Body of pancreas (tissue), 4 donors: Measurements from ENCODE around the gene MYADML2. TPM values are rescaled to one million over a fixed set of nuclear protein-coding genes. Genes with fewer than 3 reads are reported as not detected.

Experiments
- ATAC-seq: fragments of 150-250 bp; one replicate; pipeline ENCODE4 v1.9.1; 2016
- DNase-seq, 4 donors: peaks; one replicate each; pipeline ENCODE4 v3.0.0-alpha.2; 2019
- H3K27ac ChIP-seq, 4 donors: fragments of 200-600 bp; sonication (generic); 1 replicate in 3 of 4; 2 replicates in 1 of 4; pipeline versions ENCODE4 v1.5.1 to v1.6.1; 2016 to 2019; ENCODE audit warnings: mild to moderate bottlenecking in 1 of 4, mixed read lengths in 1 of 4, moderate library complexity in 1 of 4
- H3K27me3 ChIP-seq, 2 donors: fragments of 200-600 bp; sonication (generic); one replicate each; pipeline ENCODE4 v1.6.0; 2016; ENCODE audit warnings: mild to moderate bottlenecking in 1 of 2
- H3K36me3 ChIP-seq, 2 donors: fragments of 200-600 bp; sonication (generic); replicated peaks in 1 of 2; 2 replicates each; pipeline ENCODE4 v1.5.1; 2016; ENCODE audit warnings: low read depth in 2 of 2; ENCODE audit not compliant: insufficient read depth in 1 of 2
- H3K4me1 ChIP-seq: fragments of 200-600 bp; sonication (generic); one replicate; pipeline ENCODE4 v1.6.0; 2016
- H3K4me3 ChIP-seq, 2 donors: fragments of 200-600 bp; sonication (generic); 1 replicate in 1 of 2; 2 replicates in 1 of 2; pipeline ENCODE4 v1.5.1; 2016 to 2019
- H3K9me3 ChIP-seq, 3 donors: fragments of 200-600 bp; sonication (generic); 1 replicate in 2 of 3; 2 replicates in 1 of 3; pipeline ENCODE4 v1.5.1; 2016
- CTCF ChIP-seq, 7 experiments: fragments of 450-650 bp in 4 of 7; fragments of 200-600 bp in 3 of 7; sonication (generic) in 3 of 7; IDR thresholded peaks; one replicate each; pipeline ENCODE4 v1.5.1; 2016 to 2019; ENCODE audit warnings: antibody characterized with exemption in 7 of 7
- POLR2A ChIP-seq, 3 donors: fragments of 450-650 bp; IDR thresholded peaks; one replicate each; pipeline ENCODE4 v1.6.1; 2016; ENCODE audit warnings: antibody characterized with exemption in 3 of 3, mild to moderate bottlenecking in 2 of 3
- WGBS, 2 donors: methylation state at CpG; one replicate each; pipeline ENCODE4 v1.1.5; 2017; 5-methylcytosine and 5-hydroxymethylcytosine counted together
- intact Hi-C: fragments of 100-400 bp; cut with DNase I; formaldehyde crosslinking; loops from one replicate; pipeline ENCODE4 v1.15.1; 2023
- total RNA-seq, 2 donors: library from RNA; depleted of rRNA; stranded (reverse); fragments of >200 nt; gene quantifications; one replicate each; pipeline ENCODE4 v1.1.0, GENCODE V29; 2016

The MYADML2 gene
- total RNA-seq, 2 donors from 2014 or later = not detected

GRCh38 chr17:81931557-81932332 is 15.3 kb downstream of the MYADML2 start:
- ATAC-seq = no peak
- no peak overlapping the region for H3K27ac ChIP-seq
- WGBS, 2 donors = 32 to 56% methylated on average over 7 to 15 of the region's 15 CpGs
- intact Hi-C loops = no loop called here
- H3K9me3 ChIP-seq = no peaks in the 10 kb centered on the region
- H3K4me3 ChIP-seq = no peak overlapping the region
- H3K36me3 ChIP-seq = no peaks in the 10 kb centered on the region
- H3K27me3 ChIP-seq = no peaks in the 10 kb centered on the region
- no peak for TF ChIP-seq POLR2A (IDR thresholded peaks at IDR 0.05)
- TF ChIP-seq CTCF (IDR thresholded peaks at IDR 0.05) = no peak
- peaks cover 33% of the 10 kb centered on the region for H3K4me1 ChIP-seq
- DNase-seq = peak in 1 of 4 donors; percentile 13

GRCh38 chr17:81931189-81931556 is 15.9 kb downstream of the MYADML2 start:
- H3K27me3 ChIP-seq = no peaks in the 10 kb centered on the region
- H3K27ac ChIP-seq = no peak overlapping the region
- H3K4me3 ChIP-seq = no peak overlapping the region
- TF ChIP-seq POLR2A (IDR thresholded peaks at IDR 0.05) (no peak), CTCF (IDR thresholded peaks at IDR 0.05) (no peak)
- peaks cover 29% of the 10 kb centered on the region for H3K4me1 ChIP-seq
- intact Hi-C loops = no loop called here
- DNase-seq (peak in 1 of 4 donors; percentile 21), ATAC-seq (no peak)
- no peaks in the 10 kb centered on the region for H3K36me3 ChIP-seq
- no peaks in the 10 kb centered on the region for H3K9me3 ChIP-seq
- WGBS, 2 donors = 62 to 80% methylated on average over 12 to 13 of the region's 13 CpGs

GRCh38 chr17:81930142-81931125 is 16.6 kb downstream of the MYADML2 start:
- peaks cover 29% of the 10 kb centered on the region for H3K4me1 ChIP-seq
- no peak overlapping the region for H3K4me3 ChIP-seq
- no peaks in the 10 kb centered on the region for H3K27me3 ChIP-seq
- TF ChIP-seq POLR2A (IDR thresholded peaks at IDR 0.05) (no peak), CTCF (IDR thresholded peaks at IDR 0.05) (no peak)
- ATAC-seq = no peak
- intact Hi-C loops = no loop called here
- 70 to 81% methylated on average over 16 to 20 of the region's 20 CpGs for WGBS, 2 donors
- H3K9me3 ChIP-seq = no peaks in the 10 kb centered on the region
- H3K36me3 ChIP-seq = no peaks in the 10 kb centered on the region
- peak in 2 of 4 donors; percentile 40 to 46 for DNase-seq
- H3K27ac ChIP-seq = no peak overlapping the region

- Histone ChIP-seq H3K27me3 (no peaks in the 10 kb centered on the region), H3K4me1 (peaks cover 32% of the 10 kb centered on the region), H3K4me3 (no peak overlapping the region), H3K27ac (no peak overlapping the region), H3K9me3 (no peaks in the 10 kb centered on the region), H3K36me3 (no peaks in the 10 kb centered on the region)
- ATAC-seq (no peak), DNase-seq (no peak)
- WGBS, 2 donors = 88 to 92% methylated on average over 26 to 28 of the region's 31 CpGs
- TF ChIP-seq POLR2A (IDR thresholded peaks at IDR 0.05) (no peak), CTCF (IDR thresholded peaks at IDR 0.05) (no peak)
- intact Hi-C loops = no loop called here
Observed at GRCh38 chr17:81929253-81930141, 17.5 kb downstream of the MYADML2 start.
